HG03342 (cell line): ENCODE measurements around the gene DMRT3.

Experiments used
- ATAC-seq: cut with Tn5 transposase; IDR thresholded peaks from one replicate; pipeline ENCODE4 v1.9.1; 2021; ENCODE audit warnings: mild to moderate bottlenecking, moderate library complexity; ENCODE audit not compliant: unreplicated experiment

DMRT3 gene

DNA sequence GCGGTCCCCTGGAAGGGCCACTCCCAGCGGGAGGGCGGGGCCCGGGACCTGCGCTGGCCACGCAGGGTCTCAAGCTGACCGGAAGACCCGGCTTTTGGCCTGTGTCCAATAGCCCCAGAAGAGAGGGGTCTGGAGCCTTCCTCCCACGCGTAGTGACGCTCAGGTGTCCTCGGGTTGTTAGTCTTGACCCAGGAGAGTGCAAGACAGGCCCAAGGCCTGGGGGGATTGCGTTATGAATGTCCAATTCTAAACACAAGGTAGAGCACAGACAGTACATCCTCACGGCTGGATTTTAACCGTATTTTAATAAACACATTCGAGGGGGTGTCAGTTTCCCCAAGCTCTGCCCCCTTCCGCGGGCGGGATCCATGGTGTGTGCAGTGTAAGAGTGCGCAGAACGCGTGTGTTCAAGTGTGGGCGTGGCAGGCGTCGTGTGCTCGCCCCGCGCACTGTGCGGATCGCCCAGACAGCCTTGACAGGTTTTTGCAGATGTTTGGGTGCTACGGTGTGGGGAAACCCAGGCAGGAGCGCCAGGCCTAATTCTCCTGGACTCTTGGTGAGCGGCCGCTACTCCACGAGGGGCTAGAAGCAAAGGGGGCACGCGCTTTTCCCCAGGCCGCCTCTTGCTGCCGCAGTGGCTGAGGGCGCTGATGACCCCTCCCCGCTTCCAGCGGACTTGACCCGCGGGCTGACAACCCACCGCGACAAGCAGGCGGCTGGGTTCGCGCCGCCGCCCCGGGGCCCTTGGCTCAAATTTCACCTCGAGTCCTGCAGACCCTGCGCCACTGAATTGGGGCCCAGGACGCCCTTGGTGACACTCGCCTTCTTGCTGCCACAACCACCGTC lies 6.1 kb upstream of the DMRT3 start:
- ATAC-seq, result no peak

DNA sequence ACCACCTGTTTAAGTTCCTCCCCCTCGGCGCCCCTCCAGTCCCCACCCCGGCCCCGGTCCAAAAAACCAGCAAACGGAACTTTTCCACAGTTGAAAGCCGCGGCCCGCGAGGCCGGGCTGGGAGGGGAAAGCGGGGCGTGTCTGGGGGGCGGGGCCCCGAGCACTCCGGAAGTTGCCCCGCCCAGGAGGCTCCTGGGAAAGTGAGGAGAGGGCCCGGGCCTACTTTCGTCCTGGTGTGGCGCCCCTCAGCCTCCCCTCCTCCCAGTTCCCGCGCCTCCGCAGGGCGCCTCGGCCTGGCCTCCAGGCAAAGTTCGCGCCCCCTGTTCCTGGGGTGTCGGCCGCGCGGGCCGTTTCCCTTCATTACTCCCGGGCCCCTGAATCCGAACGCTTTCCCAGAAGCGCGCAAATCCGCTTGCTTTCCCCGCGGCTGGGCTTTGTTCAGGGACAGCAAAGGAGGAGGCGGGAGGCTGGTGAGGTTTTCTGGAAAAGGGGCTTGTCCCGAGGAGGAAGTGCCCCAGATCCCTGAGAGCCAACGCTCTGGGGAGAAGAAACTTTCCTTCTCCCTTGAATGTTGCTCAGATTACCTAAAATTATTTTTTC lies 4.5 kb upstream of the DMRT3 start:
- no peak for ATAC-seq

- ATAC-seq, result no peak
These were observed 3.8 kb upstream of the DMRT3 start for GRCh38 chr9:972501-973294.

DNA sequence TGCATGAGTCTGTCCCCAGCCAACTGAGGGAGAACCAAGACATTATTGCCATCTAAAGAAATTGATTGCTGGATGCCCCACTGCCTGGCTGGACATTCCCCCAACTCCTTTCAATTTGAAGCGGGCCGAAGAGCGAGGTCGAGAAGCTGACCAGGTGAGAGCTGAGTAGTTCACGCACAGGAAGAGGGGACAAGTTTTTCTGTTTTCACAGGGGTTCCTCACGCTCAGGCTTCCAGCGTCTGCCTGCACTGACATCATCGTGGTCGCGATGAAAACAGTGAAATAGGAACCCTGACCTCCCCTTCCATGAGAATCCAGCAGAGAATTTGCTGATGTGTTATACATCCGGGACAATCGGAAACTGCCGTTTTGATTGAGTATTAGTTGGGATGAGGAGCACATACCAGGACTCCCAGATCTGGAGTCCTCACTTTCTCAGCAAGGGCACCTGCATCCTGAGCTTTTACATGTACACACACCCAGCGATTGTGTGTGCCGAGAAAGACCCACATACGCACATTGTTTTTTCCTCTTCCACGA lies 3.1 kb upstream of the DMRT3 start:
- no peak for ATAC-seq

DNA sequence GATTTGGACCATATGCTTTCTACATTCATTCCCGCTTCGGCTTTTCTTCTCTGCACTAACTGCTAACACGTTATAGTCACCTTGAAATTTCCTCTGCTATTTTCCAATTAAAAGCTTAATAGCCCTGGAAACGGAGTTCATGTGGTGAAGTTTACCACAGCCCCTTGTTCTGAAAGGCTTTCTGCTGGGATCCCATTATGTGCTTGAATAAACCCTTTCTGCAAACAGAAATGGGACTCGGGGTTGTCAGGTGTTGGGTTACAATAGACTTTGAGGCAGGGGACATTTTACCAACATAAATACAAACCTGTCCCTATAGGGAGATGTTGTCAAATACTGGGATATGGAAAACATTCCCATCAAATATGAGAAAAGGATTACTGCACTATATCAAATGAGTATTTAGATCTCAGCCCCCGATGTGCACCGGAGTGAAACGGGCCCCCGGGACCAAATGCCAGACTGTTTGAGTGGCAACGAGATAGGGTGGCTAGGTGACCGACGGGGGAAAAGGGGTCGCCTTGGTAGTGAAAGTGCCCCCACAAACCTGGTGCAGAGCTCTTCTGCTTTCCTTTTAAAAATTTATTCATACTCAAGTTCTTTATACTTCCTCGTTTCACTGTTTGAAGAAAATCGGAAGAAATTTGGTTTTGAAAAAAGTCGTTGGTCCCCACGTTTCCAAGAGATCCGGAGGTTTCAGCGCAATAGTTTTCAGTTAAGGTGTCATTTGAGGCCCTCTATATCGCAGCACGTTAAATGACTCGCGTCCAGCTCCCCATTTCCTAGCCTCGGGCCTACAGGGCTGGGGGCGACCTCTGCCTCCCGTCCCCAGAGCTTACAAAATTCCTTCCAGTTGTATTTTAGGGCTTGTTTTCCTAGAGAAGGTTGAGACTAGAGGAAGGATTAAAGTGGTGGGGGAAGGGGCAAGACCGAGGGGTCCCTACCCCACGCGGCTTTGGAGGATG lies 2.1 kb upstream of the DMRT3 start:
- no peak for ATAC-seq

- no peak for ATAC-seq
These were observed 1.3 kb upstream of the DMRT3 start for GRCh38 chr9:974996-975739.

DNA sequence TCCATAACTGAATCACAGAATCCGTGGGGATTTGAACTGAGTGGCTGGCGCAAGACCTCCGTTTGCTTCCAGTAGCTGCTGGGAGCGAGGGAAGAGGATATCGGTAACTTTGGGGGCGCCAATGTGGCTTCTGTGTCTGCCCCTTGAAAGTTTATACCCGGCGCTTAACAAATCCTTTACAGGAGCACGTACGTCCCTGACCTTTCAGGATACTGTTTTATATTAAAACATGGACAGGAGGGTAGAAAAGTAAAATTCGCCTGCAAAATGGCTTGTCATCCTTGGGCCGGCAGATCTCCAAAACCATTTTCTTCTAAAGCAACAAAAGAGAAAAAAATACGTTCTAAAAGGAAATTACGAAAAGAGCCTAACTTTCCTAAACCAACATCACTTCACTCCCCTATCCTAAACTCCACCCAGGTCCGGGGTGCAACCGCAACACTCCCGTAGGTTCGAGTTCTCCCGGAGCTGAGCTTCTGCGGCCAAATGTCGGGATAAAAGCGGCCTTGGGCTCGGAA lies 656 bp upstream of the DMRT3 start:
- no peak for ATAC-seq

- no peak for ATAC-seq
These were observed 735 bp downstream of the DMRT3 start for GRCh38 chr9:976943-977837.

GRCh38 chr9:977838-978830 lies 1.7 kb downstream of the DMRT3 start:
- no peak for ATAC-seq

GRCh38 chr9:979983-980382 lies 3.5 kb downstream of the DMRT3 start:
- ATAC-seq, result no peak

- no peak for ATAC-seq
These were observed 4.2 kb downstream of the DMRT3 start for GRCh38 chr9:980640-981039.

DNA sequence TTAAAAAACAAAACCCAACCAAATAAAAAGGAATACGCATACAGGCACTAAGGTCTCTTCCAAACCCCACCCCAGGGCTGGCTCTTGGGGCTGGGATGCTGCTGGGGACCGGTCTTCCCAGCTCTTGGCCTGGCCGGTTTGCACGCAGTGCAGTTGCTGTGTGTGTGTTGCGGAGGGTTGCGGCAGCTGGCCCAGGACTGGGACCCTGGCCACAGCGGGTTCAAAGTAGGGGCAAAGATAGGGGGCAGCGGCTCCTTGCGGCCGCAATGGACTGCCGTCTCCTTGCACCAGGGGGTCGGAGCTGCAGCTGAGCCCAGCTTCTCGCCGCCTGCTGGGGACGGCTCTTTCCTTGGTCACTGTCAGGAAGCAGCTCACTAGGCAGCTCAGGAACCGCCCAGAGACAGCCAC lies 5.0 kb downstream of the DMRT3 start:
- no peak for ATAC-seq

- no peak for ATAC-seq
These were observed 6.2 kb downstream of the DMRT3 start for GRCh38 chr9:982394-983230.

GRCh38 chr9:994005-994404 lies 17.6 kb downstream of the DMRT3 start:
- peak; percentile 73 for ATAC-seq

GRCh38 chr9:995192-995591 lies 18.7 kb downstream of the DMRT3 start:
- ATAC-seq, result no peak

DNA sequence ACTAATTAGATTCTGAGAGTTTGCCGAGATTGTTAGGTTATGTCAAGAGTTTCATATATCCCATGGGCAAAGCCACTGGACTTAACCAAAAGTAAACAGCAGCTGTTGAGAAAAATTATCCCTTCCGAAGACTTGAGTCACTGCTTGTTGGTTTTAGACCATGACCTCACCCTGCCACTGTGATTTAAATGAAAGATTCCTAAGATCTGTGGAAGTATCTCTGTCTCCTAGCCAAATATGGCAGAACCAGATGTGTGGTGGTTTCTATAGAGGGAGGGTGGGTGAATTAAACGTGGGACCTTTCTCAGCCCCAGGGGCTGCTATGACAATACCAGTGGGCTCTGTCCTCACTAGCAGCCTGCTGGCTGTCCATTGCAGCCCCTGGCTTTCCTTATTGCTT lies 19.3 kb downstream of the DMRT3 start:
- ATAC-seq, result no peak
